AG04450 (cell line): ENCODE measurements around the gene MACROD2. TPM values are rescaled to one million over a fixed set of nuclear protein-coding genes. Genes with fewer than 3 reads are reported as not detected.

Experiments
- CTCF ChIA-PET: fragments of 300-600, 350-600 bp; formaldehyde crosslinking; extraction: SDS; loops from one replicate; lab custom pipeline; 2022; ENCODE audit warnings: antibody characterized with exemption, inconsistent platforms; lab: Charles Lee
- POLR2A ChIA-PET: fragments of 350-600 bp; formaldehyde crosslinking; extraction: SDS; loops from one replicate; lab custom pipeline; 2021; ENCODE audit warnings: antibody characterized with exemption, inconsistent platforms; lab: Yijun Ruan, JAX
- DNase-seq: peaks from one replicate; pipeline ENCODE4 v3.0.0-alpha.2; 2011; ENCODE audit warnings: low read depth, low spot score
- H3K27ac ChIP-seq: one replicate; pipeline ENCODE4 v1.5.1; 2012; ENCODE audit warnings: low read depth, low read length, control low read depth
- H3K27me3 ChIP-seq: one replicate; pipeline ENCODE4 v1.6.0; 2012; ENCODE audit warnings: low read length; ENCODE audit not compliant: control insufficient read depth, insufficient read depth
- H3K4me3 ChIP-seq: 2 replicates; pipeline ENCODE4 v1.5.1; 2011; ENCODE audit warnings: mild to moderate bottlenecking, low read depth, low read length, control low read depth
- H3K9me3 ChIP-seq: 2 replicates; pipeline ENCODE4 v1.5.1; 2012; ENCODE audit warnings: low read length; ENCODE audit not compliant: control insufficient read depth, insufficient read depth
- polyA plus RNA-seq: library from polyadenylated mRNA; depleted of rRNA; stranded (reverse); fragments of >200 nt; gene quantifications from 2 replicates; pipeline ENCODE4 v1.2.3, GENCODE V29; 2011
- TF ChIP-seq, protein P1 (sequence below): IDR thresholded peaks from 2 replicates; pipeline ENCODE4 v1.5.1; 2011; ENCODE audit warnings: low read depth, low read length, control low read depth, inconsistent platforms

Gene MACROD2
- polyA plus RNA-seq, 1 experiment, result 0.02 TPM

DNA sequence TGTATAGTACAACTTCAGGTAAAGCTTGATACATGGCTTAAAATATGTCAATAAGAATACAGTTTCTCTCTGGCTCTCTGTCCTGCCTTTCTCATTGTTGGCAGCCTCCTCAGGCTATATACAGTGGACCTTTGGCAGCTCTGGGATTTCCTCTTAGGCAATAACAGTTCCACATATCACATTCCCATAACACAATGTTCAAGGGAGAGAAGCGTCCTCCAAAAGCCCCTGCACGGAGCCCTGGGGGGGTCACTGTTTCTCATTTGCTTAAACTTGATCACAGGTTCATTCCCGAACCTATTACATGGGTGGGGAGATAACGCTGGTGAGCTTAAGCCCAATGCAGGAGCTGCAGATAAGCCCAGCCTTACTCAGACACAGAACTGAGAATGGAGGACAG lies 346.5 kb downstream of the MACROD2 start:
- POLR2A ChIA-PET, result no interaction called here

DNA sequence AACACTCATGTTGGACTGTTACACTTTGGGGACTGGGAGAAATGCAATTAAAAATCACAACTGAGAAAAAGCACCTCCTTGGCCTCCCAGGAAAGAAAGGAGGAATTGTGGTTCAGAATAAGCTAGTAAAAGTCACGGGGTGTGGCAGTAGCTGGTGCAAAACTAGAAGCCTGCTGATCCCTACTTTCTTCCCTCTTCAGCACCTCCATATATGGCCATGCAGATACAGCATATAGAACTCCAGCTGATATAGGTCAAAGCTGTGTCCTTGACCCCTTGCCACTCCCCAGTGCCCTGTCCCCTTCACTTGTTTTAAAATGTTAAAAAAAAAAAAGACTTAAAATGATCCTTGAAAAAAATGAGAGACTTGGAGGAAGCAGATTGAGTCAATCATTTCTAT lies 347.6 kb downstream of the MACROD2 start:
- no peaks in the 10 kb centered on the region for H3K9me3 ChIP-seq
- ChIA-PET CTCF (no interaction called here), POLR2A (no interaction called here)

More for the DNA sequence above, 346.5 kb downstream of the MACROD2 start:
- no peaks in the 10 kb centered on the region for H3K9me3 ChIP-seq
- CTCF ChIA-PET, result interaction anchor here (1.4 kb wide), 1 partner anchor 10 kb away, joined by 3 read pairs; no protein-coding TSS in a partner anchor
- TF ChIP-seq, protein P1, sequence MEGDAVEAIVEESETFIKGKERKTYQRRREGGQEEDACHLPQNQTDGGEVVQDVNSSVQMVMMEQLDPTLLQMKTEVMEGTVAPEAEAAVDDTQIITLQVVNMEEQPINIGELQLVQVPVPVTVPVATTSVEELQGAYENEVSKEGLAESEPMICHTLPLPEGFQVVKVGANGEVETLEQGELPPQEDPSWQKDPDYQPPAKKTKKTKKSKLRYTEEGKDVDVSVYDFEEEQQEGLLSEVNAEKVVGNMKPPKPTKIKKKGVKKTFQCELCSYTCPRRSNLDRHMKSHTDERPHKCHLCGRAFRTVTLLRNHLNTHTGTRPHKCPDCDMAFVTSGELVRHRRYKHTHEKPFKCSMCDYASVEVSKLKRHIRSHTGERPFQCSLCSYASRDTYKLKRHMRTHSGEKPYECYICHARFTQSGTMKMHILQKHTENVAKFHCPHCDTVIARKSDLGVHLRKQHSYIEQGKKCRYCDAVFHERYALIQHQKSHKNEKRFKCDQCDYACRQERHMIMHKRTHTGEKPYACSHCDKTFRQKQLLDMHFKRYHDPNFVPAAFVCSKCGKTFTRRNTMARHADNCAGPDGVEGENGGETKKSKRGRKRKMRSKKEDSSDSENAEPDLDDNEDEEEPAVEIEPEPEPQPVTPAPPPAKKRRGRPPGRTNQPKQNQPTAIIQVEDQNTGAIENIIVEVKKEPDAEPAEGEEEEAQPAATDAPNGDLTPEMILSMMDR, result no peak
- DNase-seq, result no peak
- no peak overlapping the region for H3K4me3 ChIP-seq
- H3K27me3 ChIP-seq, result no peaks in the 10 kb centered on the region
- H3K27ac ChIP-seq, result no peak overlapping the region

DNA sequence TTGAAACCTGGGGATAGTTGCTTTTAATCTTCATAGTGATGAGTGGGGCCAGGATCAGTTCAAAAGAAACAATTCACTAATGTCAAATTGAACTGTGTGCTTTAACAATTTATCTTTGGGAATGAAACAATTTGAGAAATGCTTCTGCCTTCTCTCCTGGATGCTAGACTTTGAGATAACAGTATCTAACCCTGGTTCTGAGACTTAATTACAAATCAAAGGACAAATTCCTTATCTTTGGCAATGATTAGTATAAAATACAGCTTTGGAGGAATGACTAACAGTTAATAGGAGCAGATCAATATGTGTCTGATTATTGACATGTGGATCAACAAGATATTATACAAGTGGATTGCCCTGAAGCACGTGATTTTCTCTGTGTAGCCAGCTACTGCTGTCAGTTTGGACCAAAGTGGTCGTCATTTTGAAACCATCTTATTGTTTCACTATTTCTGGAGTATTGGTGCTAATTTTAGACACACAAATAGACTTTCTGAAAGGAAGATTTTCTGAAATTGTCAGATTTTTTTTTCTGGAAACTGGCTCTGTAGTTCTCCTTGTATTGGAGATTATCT lies 348.3 kb downstream of the MACROD2 start:
- H3K4me3 ChIP-seq, result no peak overlapping the region
- CTCF ChIA-PET, result no interaction called here
- H3K27me3 ChIP-seq, result no peaks in the 10 kb centered on the region
- no peak overlapping the region for H3K27ac ChIP-seq
- POLR2A ChIA-PET, result no interaction called here
- DNase-seq, result no peak
- no peaks in the 10 kb centered on the region for H3K9me3 ChIP-seq
- TF ChIP-seq, protein P1, result no peak

More for the DNA sequence above, 347.6 kb downstream of the MACROD2 start:
- Histone ChIP-seq H3K27me3 (no peaks in the 10 kb centered on the region), H3K4me3 (no peak overlapping the region), H3K27ac (no peak overlapping the region)
- TF ChIP-seq, protein P1, result no peak
- no peak for DNase-seq

DNA sequence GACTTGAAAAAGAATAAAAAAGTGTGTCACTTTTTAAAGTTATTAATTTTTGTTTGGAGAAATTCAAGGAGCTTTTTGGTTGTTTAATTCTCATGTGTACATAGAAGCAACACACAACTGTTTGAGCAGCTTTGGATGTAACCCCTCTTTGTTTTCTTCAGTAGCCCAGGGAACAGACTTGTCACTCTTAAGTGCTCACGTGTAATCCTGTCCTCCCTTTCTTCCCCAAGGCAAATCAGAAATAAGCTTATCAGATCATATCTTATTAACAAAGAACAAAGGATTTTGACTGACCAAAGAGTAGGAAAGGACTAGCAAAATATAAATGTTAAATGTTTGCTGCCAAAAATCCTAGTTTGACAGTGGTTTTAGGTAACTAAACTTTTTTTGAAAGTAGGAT lies 349.4 kb downstream of the MACROD2 start:
- Histone ChIP-seq H3K27me3 (no peaks in the 10 kb centered on the region), H3K4me3 (no peak overlapping the region), H3K9me3 (no peaks in the 10 kb centered on the region), H3K27ac (no peak overlapping the region)
- ChIA-PET POLR2A (no interaction called here), CTCF (interaction anchor here (0.6 kb wide), 1 partner anchor 110 kb away, joined by 7 read pairs; no protein-coding TSS in a partner anchor)
- TF ChIP-seq, protein P1, result no peak
- no peak for DNase-seq

DNA sequence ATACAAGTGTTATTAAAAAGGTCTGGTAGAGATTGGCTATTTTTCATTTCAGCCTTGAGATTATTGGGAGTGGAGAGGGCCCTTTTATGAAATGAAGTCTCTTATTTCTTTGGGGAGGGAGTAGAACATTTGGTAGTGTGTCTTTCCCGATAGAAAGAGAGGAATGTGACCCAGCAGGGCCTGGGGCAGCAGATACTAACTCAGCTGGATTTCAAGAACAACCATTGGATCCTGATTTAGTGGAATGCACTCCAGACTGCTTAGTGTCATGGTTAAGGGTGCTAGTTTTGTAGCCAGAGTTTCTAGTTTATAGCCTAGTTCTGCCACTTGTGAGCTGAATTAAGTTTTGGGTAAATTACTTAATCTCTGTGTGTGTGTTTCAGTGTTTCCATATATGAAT lies 360.5 kb downstream of the MACROD2 start:
- no peak for DNase-seq
- ChIA-PET CTCF (interaction anchor here (1.2 kb wide), 1 partner anchor 18 kb away, joined by 4 read pairs; the partner anchor contains the start of gene FLRT3), POLR2A (no interaction called here)
- Histone ChIP-seq H3K9me3 (no peaks in the 10 kb centered on the region), H3K27me3 (no peaks in the 10 kb centered on the region), H3K27ac (no peak overlapping the region), H3K4me3 (no peak overlapping the region)
- TF ChIP-seq, protein P1, result no peak
